Adrenal gland (tissue), 5 donors: ENCODE results near the gene AJM1.

Experiments
- CTCF ChIP-seq, 6 experiments: fragments of 450-650 bp in 4 of 6; fragments of 200-600 bp in 2 of 6; sonication (generic) in 1 of 6; IDR thresholded peaks; 1 replicate in 5 of 6; 2 replicates in 1 of 6; pipeline versions ENCODE4 v1.5.1 to v1.8.0; 2016 to 2021; ENCODE audit warnings: antibody characterized with exemption in 6 of 6, mild to moderate bottlenecking in 2 of 6, moderate library complexity in 1 of 6
- POLR2A ChIP-seq, 2 donors: fragments of 450-650 bp; IDR thresholded peaks; one replicate each; pipeline ENCODE4 v1.6.1; 2017; ENCODE audit warnings: antibody characterized with exemption in 2 of 2, mild to moderate bottlenecking in 2 of 2, moderate library complexity in 1 of 2
- donor health status: DM: no; HTN: no; CAD: no.

GRCh38 chr9:136795000-136795348, 47.3 kb upstream of the AJM1 start:
- TF ChIP-seq POLR2A (IDR thresholded peaks at IDR 0.05) (no peak), CTCF (IDR thresholded peaks at IDR 0.05) (no peak)
